Measurements from ENCODE around the gene EMC9.

DNA sequence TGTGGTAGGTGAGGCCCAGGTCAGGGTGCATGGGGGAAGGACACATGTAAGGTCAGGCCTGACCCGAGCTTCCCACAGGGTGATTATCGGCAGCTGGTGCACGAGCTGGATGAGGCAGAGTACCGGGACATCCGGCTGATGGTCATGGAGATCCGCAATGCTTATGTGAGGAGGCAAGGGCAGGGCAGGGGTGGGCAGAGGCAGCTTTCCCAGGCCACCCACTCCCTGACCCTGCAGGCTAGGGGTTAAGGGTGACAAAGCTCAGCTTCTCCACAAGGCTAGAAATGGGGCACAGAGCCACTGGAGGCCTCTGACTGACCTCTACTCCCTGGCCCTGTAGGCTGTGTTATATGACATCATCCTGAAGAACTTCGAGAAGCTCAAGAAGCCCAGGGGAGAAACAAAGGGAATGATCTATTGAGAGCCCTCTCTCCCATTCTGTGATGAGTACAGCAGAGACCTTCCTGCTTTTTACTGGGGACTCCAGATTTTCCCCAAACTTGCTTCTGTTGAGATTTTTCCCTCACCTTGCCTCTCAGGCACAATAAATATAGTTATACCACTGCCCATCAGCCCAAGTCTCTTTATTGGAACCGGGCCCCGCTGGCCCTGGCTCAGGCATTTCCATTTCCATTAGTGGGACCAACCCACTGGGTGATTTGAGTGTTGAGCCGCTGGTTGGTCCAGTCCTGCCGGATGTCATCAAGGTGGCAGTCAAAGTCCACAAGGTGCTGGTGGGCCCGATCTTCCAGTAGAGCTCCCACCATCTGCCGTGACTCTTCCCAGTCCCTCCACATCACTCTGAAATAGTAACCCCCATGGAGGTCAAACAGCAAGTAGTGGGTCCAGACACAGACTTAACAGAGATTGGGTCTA lies 2.8 kb downstream of the EMC9 start:
- TF ChIP-seq POLR2AphosphoS5 (IDR thresholded peaks at IDR 0.05; ENCODE audit: low read depth, low read length) (no peak; the same call in 1 of the 2 replicates), TAF1 (IDR thresholded peaks at IDR 0.05; ENCODE audit: borderline replicate concordance, insufficient read depth, low read length) (no peak)
- TF ChIP-seq, protein P1, sequence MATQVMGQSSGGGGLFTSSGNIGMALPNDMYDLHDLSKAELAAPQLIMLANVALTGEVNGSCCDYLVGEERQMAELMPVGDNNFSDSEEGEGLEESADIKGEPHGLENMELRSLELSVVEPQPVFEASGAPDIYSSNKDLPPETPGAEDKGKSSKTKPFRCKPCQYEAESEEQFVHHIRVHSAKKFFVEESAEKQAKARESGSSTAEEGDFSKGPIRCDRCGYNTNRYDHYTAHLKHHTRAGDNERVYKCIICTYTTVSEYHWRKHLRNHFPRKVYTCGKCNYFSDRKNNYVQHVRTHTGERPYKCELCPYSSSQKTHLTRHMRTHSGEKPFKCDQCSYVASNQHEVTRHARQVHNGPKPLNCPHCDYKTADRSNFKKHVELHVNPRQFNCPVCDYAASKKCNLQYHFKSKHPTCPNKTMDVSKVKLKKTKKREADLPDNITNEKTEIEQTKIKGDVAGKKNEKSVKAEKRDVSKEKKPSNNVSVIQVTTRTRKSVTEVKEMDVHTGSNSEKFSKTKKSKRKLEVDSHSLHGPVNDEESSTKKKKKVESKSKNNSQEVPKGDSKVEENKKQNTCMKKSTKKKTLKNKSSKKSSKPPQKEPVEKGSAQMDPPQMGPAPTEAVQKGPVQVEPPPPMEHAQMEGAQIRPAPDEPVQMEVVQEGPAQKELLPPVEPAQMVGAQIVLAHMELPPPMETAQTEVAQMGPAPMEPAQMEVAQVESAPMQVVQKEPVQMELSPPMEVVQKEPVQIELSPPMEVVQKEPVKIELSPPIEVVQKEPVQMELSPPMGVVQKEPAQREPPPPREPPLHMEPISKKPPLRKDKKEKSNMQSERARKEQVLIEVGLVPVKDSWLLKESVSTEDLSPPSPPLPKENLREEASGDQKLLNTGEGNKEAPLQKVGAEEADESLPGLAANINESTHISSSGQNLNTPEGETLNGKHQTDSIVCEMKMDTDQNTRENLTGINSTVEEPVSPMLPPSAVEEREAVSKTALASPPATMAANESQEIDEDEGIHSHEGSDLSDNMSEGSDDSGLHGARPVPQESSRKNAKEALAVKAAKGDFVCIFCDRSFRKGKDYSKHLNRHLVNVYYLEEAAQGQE (IDR thresholded peaks at IDR 0.05; ENCODE audit: insufficient read depth in 1 of 2, low read depth in 2 of 2, low read length in 2 of 2): no peak

All from PFSK-1 (cell line).